Fibroblast of lung (primary cell): ENCODE measurements around the gene DAB1. TPM values are rescaled to one million over a fixed set of nuclear protein-coding genes. Genes with fewer than 3 reads are reported as not detected.

Experiments
- DNase-seq, 2 donors: peaks; one replicate each; pipeline versions ENCODE4 v3.0.0 to v3.0.0-alpha.2; 2010; ENCODE audit warnings: low read depth in 2 of 2
- H2AFZ ChIP-seq: 2 replicates; pipeline ENCODE4 v1.5.1; 2012; ENCODE audit warnings: low read length, control low read depth, inconsistent platforms
- H3K27ac ChIP-seq: 2 replicates; pipeline ENCODE4 v1.5.1; 2011; ENCODE audit warnings: low read length, control low read depth; ENCODE audit not compliant: insufficient read depth
- H3K27me3 ChIP-seq: 2 replicates; pipeline ENCODE4 v1.5.1; 2011; ENCODE audit warnings: mild to moderate bottlenecking, low read length; ENCODE audit not compliant: control insufficient read depth, insufficient read depth
- H3K36me3 ChIP-seq: 2 replicates; pipeline ENCODE4 v1.5.1; 2011; ENCODE audit warnings: low read length; ENCODE audit not compliant: control insufficient read depth, insufficient read depth
- H3K4me1 ChIP-seq: 2 replicates; pipeline ENCODE4 v1.5.1; 2011; ENCODE audit warnings: low read length; ENCODE audit not compliant: control insufficient read depth, insufficient read depth; ENCODE audit errors: extremely low read depth
- H3K4me2 ChIP-seq: 2 replicates; pipeline ENCODE4 v1.5.1; 2011; ENCODE audit warnings: low read length, control low read depth; ENCODE audit not compliant: insufficient read depth; ENCODE audit errors: extremely low read depth
- H3K4me3 ChIP-seq, 4 experiments: fragments of 200-600 bp in 1 of 4; sonication (generic) in 1 of 4; replicated peaks in 1 of 4; 2 replicates each; pipeline ENCODE4 v1.5.1; 2011 to 2016; ENCODE audit warnings: low read length in 4 of 4, low read depth in 3 of 4, mild to moderate bottlenecking in 3 of 4, control low read depth in 2 of 4, inconsistent platforms in 1 of 4, mixed read lengths in 1 of 4; ENCODE audit not compliant: insufficient read depth in 1 of 4; ENCODE audit errors: control extremely low read depth in 1 of 4
- H3K79me2 ChIP-seq: 2 replicates; pipeline ENCODE4 v1.5.1; 2012; ENCODE audit warnings: mild to moderate bottlenecking, low read length, inconsistent platforms; ENCODE audit not compliant: control insufficient read depth, insufficient read depth
- H3K9ac ChIP-seq: 2 replicates; pipeline ENCODE4 v1.5.1; 2011; ENCODE audit warnings: mild to moderate bottlenecking, low read length, control low read depth; ENCODE audit not compliant: insufficient read depth
- H3K9me3 ChIP-seq: 2 replicates; pipeline ENCODE4 v1.5.1; 2012; ENCODE audit warnings: low read depth, low read length; ENCODE audit not compliant: control insufficient read depth, insufficient read depth
- H4K20me1 ChIP-seq: 2 replicates; pipeline ENCODE4 v1.5.1; 2011; ENCODE audit warnings: low read length; ENCODE audit not compliant: control insufficient read depth, insufficient read depth; ENCODE audit errors: extremely low read depth
- EZH2 ChIP-seq: IDR thresholded peaks from 2 replicates; pipeline ENCODE4 v1.5.1; 2012; ENCODE audit warnings: low read length, control low read depth, mild to moderate bottlenecking; ENCODE audit errors: missing control alignments
- polyA plus RNA-seq, 2 donors: library from polyadenylated mRNA; depleted of rRNA in 1 of 2; stranded (reverse) in 1 of 2; unstranded in 1 of 2; fragments of >200 nt; gene quantifications; 2 replicates each; pipeline ENCODE4 v1.2.1, GENCODE V29; 2011 to 2012; ENCODE audit warnings: missing spikeins in 1 of 2
- total RNA-seq: library from RNA; depleted of rRNA; stranded (reverse); fragments of >200 nt; gene quantifications from 2 replicates; pipeline ENCODE4 v1.2.1, GENCODE V29; 2014
- TF ChIP-seq, protein P1 (sequence below), 2 donors: IDR thresholded peaks in 1 of 2; conservative IDR thresholded peaks in 1 of 2; 1 replicate in 1 of 2; 2 replicates in 1 of 2; pipeline ENCODE4 v1.5.1; 2011 to 2012; ENCODE audit warnings: low read length in 2 of 2, control low read depth in 1 of 2, inconsistent platforms in 1 of 2, low read depth in 1 of 2, mild to moderate bottlenecking in 1 of 2

Gene DAB1
- total and polyA plus RNA-seq, 2 donors (not counting 1 experiment from before 2014, with no cell fraction given), result 0.17 to 2.0 TPM

DNA sequence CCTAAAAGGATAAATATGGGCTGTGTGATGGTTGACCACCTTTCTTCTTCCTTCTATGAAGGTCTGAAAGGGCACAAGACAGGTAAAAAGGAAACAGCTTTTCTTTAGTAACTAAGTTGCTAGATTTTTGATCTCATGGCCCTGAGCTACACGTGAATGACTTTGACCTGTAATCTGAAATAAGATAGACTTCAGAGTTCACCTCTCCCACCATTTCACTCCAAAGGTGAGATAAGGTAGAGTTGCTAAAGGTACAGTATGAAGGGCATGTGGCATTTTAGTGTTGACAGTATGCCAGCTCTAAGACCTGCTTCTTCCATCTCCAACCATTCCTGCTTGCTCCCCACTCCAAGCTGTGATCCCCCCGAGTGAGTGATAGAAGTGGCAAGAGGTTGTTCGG lies 432.3 kb downstream of the DAB1 start:
- H3K79me2 ChIP-seq, result no peaks in the 10 kb centered on the region
- DNase-seq, result no peak
- no peaks in the 10 kb centered on the region for H3K27me3 ChIP-seq
- H2AFZ ChIP-seq, result no peak overlapping the region
- H3K4me1 ChIP-seq, result no peaks in the 10 kb centered on the region
- H3K27ac ChIP-seq, result no peak overlapping the region
- no peak for TF ChIP-seq EZH2
- TF ChIP-seq, protein P1, sequence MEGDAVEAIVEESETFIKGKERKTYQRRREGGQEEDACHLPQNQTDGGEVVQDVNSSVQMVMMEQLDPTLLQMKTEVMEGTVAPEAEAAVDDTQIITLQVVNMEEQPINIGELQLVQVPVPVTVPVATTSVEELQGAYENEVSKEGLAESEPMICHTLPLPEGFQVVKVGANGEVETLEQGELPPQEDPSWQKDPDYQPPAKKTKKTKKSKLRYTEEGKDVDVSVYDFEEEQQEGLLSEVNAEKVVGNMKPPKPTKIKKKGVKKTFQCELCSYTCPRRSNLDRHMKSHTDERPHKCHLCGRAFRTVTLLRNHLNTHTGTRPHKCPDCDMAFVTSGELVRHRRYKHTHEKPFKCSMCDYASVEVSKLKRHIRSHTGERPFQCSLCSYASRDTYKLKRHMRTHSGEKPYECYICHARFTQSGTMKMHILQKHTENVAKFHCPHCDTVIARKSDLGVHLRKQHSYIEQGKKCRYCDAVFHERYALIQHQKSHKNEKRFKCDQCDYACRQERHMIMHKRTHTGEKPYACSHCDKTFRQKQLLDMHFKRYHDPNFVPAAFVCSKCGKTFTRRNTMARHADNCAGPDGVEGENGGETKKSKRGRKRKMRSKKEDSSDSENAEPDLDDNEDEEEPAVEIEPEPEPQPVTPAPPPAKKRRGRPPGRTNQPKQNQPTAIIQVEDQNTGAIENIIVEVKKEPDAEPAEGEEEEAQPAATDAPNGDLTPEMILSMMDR (conservative IDR thresholded peaks at IDR 0.05 in 1 of 2, IDR thresholded peaks at IDR 0.05 in 1 of 2; ENCODE audit: low read depth in 1 of 2, low read length in 2 of 2), result no peak
- H3K4me2 ChIP-seq, result no peak overlapping the region
- H3K9ac ChIP-seq, result no peak overlapping the region
- H3K4me3 ChIP-seq, result no peak overlapping the region
- no peaks in the 10 kb centered on the region for H3K9me3 ChIP-seq
- H3K36me3 ChIP-seq, result no peaks in the 10 kb centered on the region
- H4K20me1 ChIP-seq, result no peaks in the 10 kb centered on the region

DNA sequence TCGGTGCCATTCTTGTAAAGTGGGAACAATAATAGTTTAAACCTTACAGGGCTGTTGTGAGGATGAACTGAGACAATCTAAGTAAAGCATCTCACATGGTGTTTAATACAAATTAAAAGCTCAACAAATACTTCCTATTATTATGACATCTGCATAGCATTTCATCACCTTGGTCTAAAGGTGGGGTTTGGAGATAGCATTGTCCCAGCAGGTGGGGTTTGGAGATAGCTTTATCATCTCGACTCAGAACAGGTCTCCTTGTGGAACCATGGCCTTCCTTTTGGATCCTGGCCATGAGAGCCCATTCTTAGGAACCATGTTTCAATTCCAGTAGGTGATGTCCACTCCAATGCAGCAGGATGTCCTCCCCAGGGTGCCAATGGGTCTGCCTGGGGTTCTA lies 437.5 kb downstream of the DAB1 start:
- H3K36me3 ChIP-seq, result no peaks in the 10 kb centered on the region
- no peak overlapping the region for H3K4me2 ChIP-seq
- H3K4me3 ChIP-seq, result no peak overlapping the region
- H3K4me1 ChIP-seq, result no peaks in the 10 kb centered on the region
- no peaks in the 10 kb centered on the region for H3K79me2 ChIP-seq
- no peaks in the 10 kb centered on the region for H3K27me3 ChIP-seq
- no peak overlapping the region for H3K9ac ChIP-seq
- TF ChIP-seq, protein P1 (conservative IDR thresholded peaks at IDR 0.05 in 1 of 2, IDR thresholded peaks at IDR 0.05 in 1 of 2; ENCODE audit: low read depth in 1 of 2, low read length in 2 of 2), result no peak
- TF ChIP-seq EZH2, result no peak
- no peaks in the 10 kb centered on the region for H3K9me3 ChIP-seq
- H2AFZ ChIP-seq, result no peak overlapping the region
- no peaks in the 10 kb centered on the region for H4K20me1 ChIP-seq
- no peak overlapping the region for H3K27ac ChIP-seq
- DNase-seq, result no peak

DNA sequence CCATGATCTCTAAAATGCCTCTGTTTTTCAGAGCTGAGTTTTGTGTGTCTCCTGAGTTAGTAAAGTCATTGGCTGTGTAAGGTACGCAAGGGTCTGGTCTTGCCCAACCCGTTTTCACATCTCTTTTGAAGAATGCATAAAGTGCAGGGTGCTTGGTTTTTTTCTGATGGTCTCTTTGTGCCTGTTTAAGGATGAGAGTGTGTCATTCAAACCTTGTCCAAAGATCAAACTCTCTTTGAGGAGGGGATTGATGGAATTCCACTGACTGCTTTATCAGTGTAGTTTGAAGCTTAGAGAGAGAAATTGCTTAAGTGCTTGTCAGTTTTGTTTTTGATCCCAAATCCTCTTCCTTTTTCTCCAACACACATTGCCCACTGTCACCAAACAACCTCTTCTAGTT lies 438.0 kb downstream of the DAB1 start:
- Histone ChIP-seq H3K9me3 (no peaks in the 10 kb centered on the region), H3K79me2 (no peaks in the 10 kb centered on the region), H3K27ac (no peak overlapping the region), H3K4me2 (no peak overlapping the region), H3K4me1 (no peaks in the 10 kb centered on the region), H2AFZ (no peak overlapping the region), H3K9ac (no peak overlapping the region), H3K36me3 (no peaks in the 10 kb centered on the region), H3K4me3 (no peak overlapping the region), H4K20me1 (no peaks in the 10 kb centered on the region), H3K27me3 (no peaks in the 10 kb centered on the region)
- DNase-seq, result no peak
- TF ChIP-seq EZH2, result no peak
- TF ChIP-seq, protein P1 (conservative IDR thresholded peaks at IDR 0.05 in 1 of 2, IDR thresholded peaks at IDR 0.05 in 1 of 2; ENCODE audit: low read depth in 1 of 2, low read length in 2 of 2), result no peak
